ENCODE results near the gene CDCA7L.
"Not testable (repeated sequence)": the region's sequence is repeated elsewhere in the genome, so short reads cannot be mapped to it uniquely, and the experiment has no call there.

The CDCA7L gene

GRCh38 chr7:21943436-21943835, 2.3 kb downstream of the CDCA7L start:
- no peak for DNase-seq

GRCh38 chr7:21942955-21943354, 2.7 kb downstream of the CDCA7L start:
- no peak for DNase-seq

- peak; percentile 45 for DNase-seq
Observed at GRCh38 chr7:21941611-21942141, 4.0 kb downstream of the CDCA7L start.

- DNase-seq = no peak
Observed at GRCh38 chr7:21939858-21940372, 5.8 kb downstream of the CDCA7L start.

- no peak for DNase-seq
Observed at GRCh38 chr7:21939136-21939857, 6.4 kb downstream of the CDCA7L start.

GRCh38 chr7:21938463-21938862, 7.2 kb downstream of the CDCA7L start:
- no peak for DNase-seq

GRCh38 chr7:21934808-21935207, 10.9 kb downstream of the CDCA7L start:
- no peak for DNase-seq

GRCh38 chr7:21933293-21933692, 12.4 kb downstream of the CDCA7L start:
- not testable (repeated sequence) for DNase-seq

GRCh38 chr7:21927693-21928092, 18.0 kb downstream of the CDCA7L start:
- DNase-seq = no peak

- DNase-seq = no peak
Observed at GRCh38 chr7:21926448-21926847, 19.3 kb downstream of the CDCA7L start.

GRCh38 chr7:21923658-21924057, 22.0 kb downstream of the CDCA7L start:
- no peak for DNase-seq

GRCh38 chr7:21922605-21923004, 23.1 kb downstream of the CDCA7L start:
- DNase-seq = no peak

GRCh38 chr7:21920936-21921335, 24.8 kb downstream of the CDCA7L start:
- DNase-seq = no peak

GRCh38 chr7:21918216-21918615, 27.5 kb downstream of the CDCA7L start:
- DNase-seq = no peak

GRCh38 chr7:21916629-21917028, 29.1 kb downstream of the CDCA7L start:
- DNase-seq = no peak

GRCh38 chr7:21916176-21916575, 29.5 kb downstream of the CDCA7L start:
- DNase-seq = no peak

- no peak for DNase-seq
Observed at GRCh38 chr7:21915140-21915539, 30.6 kb downstream of the CDCA7L start.

GRCh38 chr7:21914671-21915070, 31.0 kb downstream of the CDCA7L start:
- DNase-seq = no peak

- DNase-seq = no peak
Observed at GRCh38 chr7:21912931-21913780, 32.5 kb downstream of the CDCA7L start.

- no peak for DNase-seq
Observed at GRCh38 chr7:21912305-21912704, 33.4 kb downstream of the CDCA7L start.

GRCh38 chr7:21911341-21911875, 34.3 kb downstream of the CDCA7L start:
- DNase-seq = no peak

- no peak for DNase-seq
Observed at GRCh38 chr7:21910253-21910652, 35.4 kb downstream of the CDCA7L start.

GRCh38 chr7:21908746-21909145, 37.0 kb downstream of the CDCA7L start:
- DNase-seq = no peak

Measured in CD4-positive, alpha-beta T cell treated with Interleukin-15 for 1 hour (primary cell).